OCI-LY3 (cell line): ENCODE data around the gene ARHGAP15.

ENCODE experiments used
- CTCF ChIP-seq: fragments of 200-600, 300-600 bp; sonication (generic); IDR thresholded peaks from 2 replicates; pipeline ENCODE4 v1.5.1; 2014; ENCODE audit warnings: antibody characterized with exemption, low read length, low read depth
- EZH2phosphoT487 ChIP-seq: fragments of 200-600 bp; shearing (Covaris generic); IDR thresholded peaks from 2 replicates; pipeline ENCODE4 v1.6.1; 2018; ENCODE audit warnings: antibody characterized with exemption, mixed run types, low read depth

GRCh38 chr2:143429932-143430679, 300.9 kb downstream of the ARHGAP15 start:
- TF ChIP-seq CTCF: no peak
- no peak for TF ChIP-seq EZH2phosphoT487
